HG02763 (cell line): ENCODE data around the gene SYCP1.
"Not testable (repeated sequence)": the region's sequence is repeated elsewhere in the genome, so short reads cannot be mapped to it uniquely, and the experiment has no call there.

Source experiments
- ATAC-seq: cut with Tn5 transposase; IDR thresholded peaks from one replicate; pipeline ENCODE4 v1.9.1; 2021; ENCODE audit warnings: mild to moderate bottlenecking, moderate library complexity; ENCODE audit not compliant: unreplicated experiment

Gene SYCP1

GRCh38 chr1:114854693-114855320 is at the start of gene SYCP1:
SYCP1 (plus strand) TSS chr1:114854863; CDS start chr1:114855465, 602 bp downstream.
- no peak for ATAC-seq

GRCh38 chr1:114819869-114820268 is 34.8 kb upstream of the SYCP1 start:
- no peak for ATAC-seq

- no peak for ATAC-seq
Measured at GRCh38 chr1:114820392-114820791, 34.3 kb upstream of the SYCP1 start.

- no peak for ATAC-seq
Measured at GRCh38 chr1:114821978-114822377, 32.7 kb upstream of the SYCP1 start.

GRCh38 chr1:114828251-114828650 is 26.4 kb upstream of the SYCP1 start:
- no peak for ATAC-seq

- ATAC-seq: not testable (repeated sequence)
Measured at GRCh38 chr1:114830075-114830474, 24.6 kb upstream of the SYCP1 start.

GRCh38 chr1:114831276-114831994 is 23.2 kb upstream of the SYCP1 start:
- no peak for ATAC-seq

- no peak for ATAC-seq
Measured at GRCh38 chr1:114832057-114832456, 22.6 kb upstream of the SYCP1 start.

GRCh38 chr1:114833421-114833820 is 21.2 kb upstream of the SYCP1 start:
- ATAC-seq: no peak

- ATAC-seq: no peak
Measured at GRCh38 chr1:114844270-114844669, 10.4 kb upstream of the SYCP1 start.

GRCh38 chr1:114853584-114853983 is 1.1 kb upstream of the SYCP1 start:
- ATAC-seq: no peak

GRCh38 chr1:114861384-114861783 is 6.7 kb downstream of the SYCP1 start:
- ATAC-seq: no peak

- ATAC-seq: no peak
Measured at GRCh38 chr1:114892194-114892918, 37.7 kb downstream of the SYCP1 start.

GRCh38 chr1:114896795-114897194 is 42.1 kb downstream of the SYCP1 start:
- ATAC-seq: no peak

- no peak for ATAC-seq
Measured at GRCh38 chr1:114901814-114902213, 47.2 kb downstream of the SYCP1 start.

- ATAC-seq: no peak
Measured at GRCh38 chr1:114902343-114902742, 47.7 kb downstream of the SYCP1 start.

GRCh38 chr1:114903480-114903879 is 48.8 kb downstream of the SYCP1 start:
- no peak for ATAC-seq

- ATAC-seq: not testable (repeated sequence)
Measured at GRCh38 chr1:114915720-114916119, 61.1 kb downstream of the SYCP1 start.

GRCh38 chr1:114926607-114927006 is 71.9 kb downstream of the SYCP1 start:
- ATAC-seq: no peak

- no peak for ATAC-seq
Measured at GRCh38 chr1:114927401-114927800, 72.7 kb downstream of the SYCP1 start.

GRCh38 chr1:114956570-114956969 is 101.9 kb downstream of the SYCP1 start:
- no peak for ATAC-seq

GRCh38 chr1:114959423-114959822 is 104.8 kb downstream of the SYCP1 start:
- ATAC-seq: no peak
